HG03432 (cell line): ENCODE results near the gene ATF4.
"Not testable (repeated sequence)": the region's sequence is repeated elsewhere in the genome, so short reads cannot be mapped to it uniquely, and the experiment has no call there.

Experiments used
- ATAC-seq: cut with Tn5 transposase; IDR thresholded peaks from one replicate; pipeline ENCODE4 v1.9.1; 2021; ENCODE audit warnings: mild to moderate bottlenecking, moderate library complexity; ENCODE audit not compliant: unreplicated experiment

Gene ATF4

GRCh38 chr22:39510529-39511149 is 9.7 kb upstream of the ATF4 start:
- ATAC-seq = no peak

GRCh38 chr22:39511226-39511625 is 9.1 kb upstream of the ATF4 start:
- no peak for ATAC-seq

DNA sequence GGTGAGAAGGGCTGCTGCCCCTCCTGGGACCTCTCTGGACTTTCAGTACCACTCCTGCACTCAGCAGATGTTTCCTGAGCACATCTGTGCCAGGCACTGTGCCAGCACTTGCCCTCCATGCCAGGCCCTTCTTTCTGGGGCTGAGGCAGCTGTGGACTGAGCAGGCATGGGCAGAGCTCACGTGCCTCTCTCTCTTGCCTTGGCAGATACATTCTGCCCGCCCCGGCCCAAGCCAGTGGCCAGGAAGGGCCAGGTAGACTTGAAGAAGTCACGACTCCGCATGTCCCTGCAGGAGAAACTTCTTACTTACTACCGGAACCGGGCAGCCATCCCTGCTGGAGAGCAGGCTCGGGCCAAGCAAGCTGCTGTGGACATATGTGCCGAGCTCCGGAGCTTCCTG is 8.3 kb upstream of the ATF4 start:
- ATAC-seq = no peak

DNA sequence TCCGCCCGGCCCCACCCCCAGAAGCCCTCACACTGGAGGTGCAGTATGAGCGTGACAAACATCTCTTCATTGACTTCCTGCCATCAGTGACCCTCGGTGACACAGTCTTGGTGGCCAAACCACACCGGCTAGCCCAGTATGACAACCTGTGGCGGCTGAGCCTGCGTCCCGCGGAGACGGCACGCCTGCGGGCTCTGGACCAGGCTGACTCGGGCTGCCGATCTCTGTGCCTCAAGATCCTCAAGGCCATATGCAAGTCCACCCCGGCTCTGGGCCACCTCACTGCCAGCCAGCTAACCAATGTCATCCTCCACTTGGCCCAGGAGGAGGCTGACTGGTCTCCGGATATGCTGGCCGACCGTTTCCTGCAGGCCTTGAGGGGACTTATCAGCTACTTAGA is 6.6 kb upstream of the ATF4 start:
- no peak for ATAC-seq

- ATAC-seq = no peak
Observed at GRCh38 chr22:39514373-39514973, 5.9 kb upstream of the ATF4 start.

GRCh38 chr22:39515266-39516050 is 4.9 kb upstream of the ATF4 start:
- no peak for ATAC-seq

GRCh38 chr22:39517470-39517869 is 2.9 kb upstream of the ATF4 start:
- no peak for ATAC-seq

DNA sequence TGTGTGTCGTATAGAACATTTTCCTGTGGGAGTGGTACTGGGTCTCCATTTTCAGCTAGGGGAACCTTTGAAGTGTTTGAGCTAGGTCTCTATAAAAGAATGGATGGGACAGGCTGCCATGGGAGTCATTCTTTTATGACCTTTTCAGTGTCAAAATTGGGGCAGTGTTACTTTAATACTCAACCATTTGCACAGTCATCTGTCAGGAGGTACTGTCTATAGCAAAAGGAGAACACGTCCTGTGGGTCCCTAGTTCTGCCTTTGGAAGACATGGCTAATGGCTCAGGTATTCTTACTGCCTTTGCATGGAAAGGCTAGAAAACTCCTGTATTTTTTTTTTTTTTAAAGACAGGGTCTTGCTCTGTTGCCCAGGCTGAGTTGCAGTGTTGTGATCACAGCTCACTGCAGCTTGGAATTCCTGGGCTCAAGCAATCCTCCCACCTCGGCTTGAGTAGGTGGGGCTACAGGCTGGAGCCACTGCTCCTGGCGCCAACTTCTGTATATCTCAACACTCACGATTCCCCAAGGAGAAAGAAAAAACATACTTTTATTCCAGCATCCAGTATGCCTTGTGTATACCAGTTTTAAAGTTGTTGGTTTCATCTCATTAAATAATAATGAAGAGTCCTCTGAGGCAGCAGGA is 2.1 kb upstream of the ATF4 start:
- ATAC-seq = no peak

- no peak for ATAC-seq
Observed at GRCh38 chr22:39518996-39519680, 1.2 kb upstream of the ATF4 start.

DNA sequence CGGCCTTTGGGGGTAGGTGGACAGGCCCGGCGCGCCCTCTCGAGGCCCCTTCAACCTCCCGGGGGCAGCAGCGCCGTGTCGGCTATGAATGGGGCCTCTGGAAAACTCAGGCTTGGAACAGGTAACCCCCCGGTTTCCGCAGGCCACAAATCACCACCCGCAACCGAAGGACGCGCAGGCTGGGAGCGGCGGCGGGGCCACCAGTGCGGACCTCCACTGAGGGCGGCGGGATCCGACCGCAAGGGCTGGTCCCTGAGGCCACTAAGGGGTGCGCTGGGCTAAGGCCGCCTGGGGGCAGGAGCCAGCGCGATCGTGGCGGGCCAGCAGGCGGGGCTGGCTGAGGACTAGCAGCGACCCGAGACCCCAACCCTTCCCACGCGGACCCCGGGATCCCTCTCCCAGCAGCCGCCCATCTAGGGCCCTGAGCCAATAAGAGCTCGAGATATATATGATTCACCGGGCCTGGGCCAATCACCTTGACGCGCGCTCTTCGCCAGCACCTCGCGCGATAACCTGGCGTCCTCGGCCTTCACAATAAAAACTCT is 609 bp upstream of the ATF4 start:
- peak; percentile 78 for ATAC-seq

- not testable (repeated sequence) for ATAC-seq
Observed at GRCh38 chr22:39521106-39521885, 934 bp downstream of the ATF4 start.

DNA sequence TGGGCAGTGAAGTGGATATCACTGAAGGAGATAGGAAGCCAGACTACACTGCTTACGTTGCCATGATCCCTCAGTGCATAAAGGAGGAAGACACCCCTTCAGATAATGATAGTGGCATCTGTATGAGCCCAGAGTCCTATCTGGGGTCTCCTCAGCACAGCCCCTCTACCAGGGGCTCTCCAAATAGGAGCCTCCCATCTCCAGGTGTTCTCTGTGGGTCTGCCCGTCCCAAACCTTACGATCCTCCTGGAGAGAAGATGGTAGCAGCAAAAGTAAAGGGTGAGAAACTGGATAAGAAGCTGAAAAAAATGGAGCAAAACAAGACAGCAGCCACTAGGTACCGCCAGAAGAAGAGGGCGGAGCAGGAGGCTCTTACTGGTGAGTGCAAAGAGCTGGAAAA is 1.7 kb downstream of the ATF4 start:
- not testable (repeated sequence) for ATAC-seq

DNA sequence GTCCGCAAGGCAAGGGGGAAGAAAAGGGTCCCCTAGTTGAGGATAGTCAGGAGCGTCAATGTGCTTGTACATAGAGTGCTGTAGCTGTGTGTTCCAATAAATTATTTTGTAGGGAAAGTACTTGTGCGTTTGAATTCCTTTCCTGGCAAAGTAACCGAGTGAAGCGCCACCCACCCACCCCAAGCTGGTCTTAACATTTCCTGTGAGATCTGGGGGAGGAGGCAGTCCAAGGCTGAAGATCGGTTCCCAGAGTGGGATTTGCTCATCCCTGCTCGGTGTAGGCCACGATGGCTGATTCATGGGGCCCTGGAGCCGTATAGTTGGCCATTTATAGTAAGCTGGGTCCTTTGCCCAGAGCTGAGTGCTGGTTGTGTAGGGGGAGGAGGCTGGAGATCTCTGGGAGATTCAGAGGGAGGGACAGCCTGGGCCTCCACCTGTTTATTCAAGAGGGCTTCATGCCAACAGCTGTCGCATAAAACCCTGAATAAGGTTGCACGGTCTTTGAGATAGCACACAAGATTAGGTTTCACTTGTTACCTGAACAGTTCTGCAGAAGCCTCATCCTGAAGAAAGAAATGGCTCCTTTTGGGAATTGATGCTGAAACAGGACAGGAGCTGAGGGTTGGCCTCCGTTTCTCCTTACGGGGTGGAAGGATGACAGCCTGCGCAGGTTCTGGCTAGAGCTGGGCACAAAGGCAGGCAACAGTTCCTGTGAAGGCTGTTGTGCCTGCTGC is 2.4 kb downstream of the ATF4 start:
- ATAC-seq = no peak

DNA sequence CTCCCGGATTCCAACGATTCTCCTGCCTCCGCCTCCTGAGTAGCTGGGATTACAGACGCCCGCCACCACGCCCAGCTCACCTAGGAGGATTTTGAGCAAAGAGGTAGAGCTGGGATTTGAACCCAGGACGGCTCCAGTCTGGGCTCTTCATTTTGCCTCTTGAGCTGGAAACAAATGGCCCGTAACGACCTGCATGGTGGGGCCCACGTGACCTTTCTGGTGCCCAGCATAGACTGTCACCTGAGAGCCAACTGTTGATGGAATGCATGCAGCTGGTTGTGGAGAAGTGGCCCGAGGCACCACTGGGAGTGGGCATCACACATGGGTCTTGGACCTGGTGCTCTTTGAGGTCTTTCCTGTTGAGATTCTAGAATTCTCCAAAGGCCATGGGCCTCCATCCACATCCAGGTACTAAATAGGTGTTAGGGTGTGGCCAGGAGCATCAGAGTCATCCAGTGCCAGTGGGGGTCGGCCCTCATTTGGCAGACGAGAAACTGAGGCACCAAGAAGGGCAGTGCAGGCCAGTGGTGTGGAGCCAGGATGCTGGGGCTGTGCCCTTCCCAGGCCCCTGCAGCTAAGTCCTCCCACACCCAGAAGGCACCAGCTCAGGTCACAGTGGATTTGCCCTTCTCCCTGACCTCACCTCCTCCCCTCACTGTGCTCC is 3.9 kb downstream of the ATF4 start:
- no peak for ATAC-seq

DNA sequence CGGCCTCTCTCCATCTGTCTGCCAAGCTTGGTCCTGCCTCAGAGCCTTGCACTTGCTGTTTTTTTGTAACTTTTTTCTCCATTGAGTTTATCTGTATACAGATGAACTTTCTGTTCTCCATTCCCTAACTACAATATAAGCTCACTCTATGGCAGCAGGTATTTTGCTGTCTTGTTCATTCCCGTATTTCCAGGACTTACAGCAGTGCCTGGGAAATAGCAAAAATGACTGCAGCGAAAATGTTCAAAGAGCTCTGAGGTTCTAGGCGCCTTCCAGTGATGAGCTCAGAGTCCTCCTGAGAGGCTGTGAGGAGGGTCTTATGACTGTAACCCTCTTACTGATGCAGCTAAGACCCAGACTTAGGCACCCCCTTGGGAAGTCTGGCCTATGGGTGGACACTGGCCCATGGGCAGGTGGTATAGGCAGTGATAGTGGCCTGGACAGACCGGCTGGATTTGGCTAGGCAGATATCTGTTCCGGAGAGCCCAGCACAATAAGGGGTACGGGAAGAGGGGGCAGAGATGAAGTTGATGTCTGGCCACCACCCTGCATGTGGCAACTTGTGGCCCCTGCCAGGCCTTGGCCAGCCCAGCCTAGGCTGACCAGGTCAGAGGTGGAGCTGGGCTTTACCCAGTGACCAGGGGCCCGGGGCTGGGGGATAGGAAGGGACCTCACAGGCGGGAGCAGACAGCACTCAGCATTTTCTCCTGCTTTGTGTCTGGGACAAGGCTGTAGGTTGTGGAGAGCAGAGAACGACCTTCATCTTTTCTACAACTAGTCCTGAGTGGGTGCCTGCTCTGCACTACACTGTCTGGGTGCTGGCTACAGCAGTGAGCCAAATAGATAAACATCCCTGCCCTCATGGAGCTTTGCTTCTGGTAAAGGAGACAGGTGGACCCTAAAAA is 4.6 kb downstream of the ATF4 start:
- ATAC-seq = no peak

- ATAC-seq = no peak
Observed at GRCh38 chr22:39525658-39525975, 5.3 kb downstream of the ATF4 start.

DNA sequence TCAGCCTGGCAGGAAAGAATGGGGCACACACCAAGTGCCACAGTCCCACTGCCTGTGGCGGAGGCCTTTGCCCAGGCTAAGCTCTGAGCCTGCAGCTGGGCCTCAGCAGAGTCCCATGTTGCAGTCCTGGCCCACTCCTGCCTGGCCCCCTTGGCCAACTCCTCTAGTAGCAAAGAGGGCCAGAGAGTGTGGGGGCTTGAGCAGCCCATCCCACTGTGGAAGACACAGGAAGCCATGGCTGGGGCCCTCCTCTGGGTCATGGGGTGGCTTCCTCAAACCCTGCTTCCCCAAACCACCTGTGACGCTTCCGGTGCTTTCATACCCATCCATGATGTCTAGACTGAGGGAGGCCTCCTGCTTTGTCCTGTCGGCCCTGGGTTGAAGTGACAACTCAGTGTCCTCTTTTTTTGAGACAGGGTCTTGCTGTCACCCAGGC is 6.4 kb downstream of the ATF4 start:
- no peak for ATAC-seq

DNA sequence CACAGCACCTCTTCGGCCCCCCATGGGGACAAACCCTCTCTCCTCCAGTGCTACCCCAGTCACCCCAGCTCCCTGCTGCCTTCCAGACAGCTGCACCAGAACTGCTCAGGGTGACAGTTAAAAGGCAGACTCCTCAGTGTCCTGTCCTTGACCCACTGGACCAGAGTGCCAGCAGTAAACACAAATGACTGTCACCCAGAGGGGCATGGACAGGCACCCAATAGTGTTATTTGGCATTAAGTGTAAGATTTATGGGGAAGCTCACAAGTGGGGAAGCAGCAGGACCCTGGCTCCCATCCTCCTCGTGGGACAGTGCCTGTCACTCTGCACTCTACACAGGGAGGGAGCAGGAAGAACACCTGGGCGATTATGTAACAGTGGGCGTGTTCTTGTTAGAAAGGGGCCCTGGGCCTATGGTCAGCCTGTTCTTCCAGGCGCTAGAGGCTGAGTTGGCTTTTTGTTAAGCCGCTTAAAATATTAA is 7.2 kb downstream of the ATF4 start:
- ATAC-seq = no peak
